Rectal smooth muscle tissue (tissue), 1 donor: ENCODE data around the gene CRYBG2.
"Not testable (repeated sequence)": the region's sequence is repeated elsewhere in the genome, so short reads cannot be mapped to it uniquely, and the experiment has no call there.

ENCODE experiments used
- H3K27ac ChIP-seq: one replicate; pipeline ENCODE4 v1.7.0; 2013; ENCODE audit warnings: low read depth, low read length, inconsistent platforms
- H3K27me3 ChIP-seq: one replicate; pipeline ENCODE4 v1.7.0; 2013; ENCODE audit warnings: low read length; ENCODE audit not compliant: control insufficient read depth, insufficient read depth
- H3K36me3 ChIP-seq: one replicate; pipeline ENCODE4 v1.7.0; 2013; ENCODE audit warnings: low read length; ENCODE audit not compliant: control insufficient read depth, insufficient read depth
- H3K4me1 ChIP-seq: one replicate; pipeline ENCODE4 v1.7.0; 2013; ENCODE audit warnings: low read length; ENCODE audit not compliant: control insufficient read depth, insufficient read depth
- H3K4me3 ChIP-seq: one replicate; pipeline ENCODE4 v1.7.0; 2013; ENCODE audit warnings: low read length
- H3K9ac ChIP-seq: one replicate; pipeline ENCODE4 v1.7.0; 2013; ENCODE audit warnings: low read length

CRYBG2 gene

DNA sequence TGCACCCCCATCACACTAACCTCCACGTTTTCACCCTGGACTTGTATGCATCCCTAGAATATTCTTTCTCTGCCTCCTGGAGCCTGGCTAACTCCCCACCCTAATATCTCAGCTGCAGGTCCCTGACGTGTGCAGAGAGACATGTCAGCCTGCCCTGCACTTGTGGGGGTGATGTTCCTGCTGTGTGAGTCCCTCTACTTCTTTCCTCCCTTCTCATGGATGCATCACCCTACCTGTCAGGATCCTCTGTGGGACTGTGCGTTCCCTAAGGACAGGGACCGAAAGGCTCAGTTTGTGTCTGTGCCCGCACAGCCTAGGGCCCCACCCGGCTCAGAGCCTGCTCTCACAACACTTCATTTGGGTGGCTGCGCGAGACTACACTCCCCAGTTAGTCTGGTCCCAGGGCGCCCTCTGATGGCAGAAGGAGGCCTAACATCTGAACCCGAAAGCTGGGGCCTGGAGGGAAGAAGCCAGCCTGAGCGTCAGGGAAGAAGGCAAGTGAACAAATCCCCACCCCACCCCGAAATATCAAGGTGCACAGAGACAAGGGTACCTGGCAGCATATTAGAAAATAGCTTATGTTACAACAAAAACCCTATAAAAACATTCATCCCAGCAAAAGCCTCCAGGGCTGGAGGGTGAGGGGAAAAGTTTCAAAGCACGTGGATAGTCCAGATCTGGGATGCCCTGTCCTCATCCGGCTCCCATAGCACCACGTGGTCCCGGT is 32.5 kb downstream of the CRYBG2 start:
- Histone ChIP-seq H3K4me3 (peak overlapping the region; percentile 54), H3K36me3 (no peaks in the 10 kb centered on the region), H3K9ac (no peak overlapping the region), H3K27me3 (peaks cover 10% of the 10 kb centered on the region), H3K27ac (no peak overlapping the region), H3K4me1 (peaks cover 2% of the 10 kb centered on the region)

DNA sequence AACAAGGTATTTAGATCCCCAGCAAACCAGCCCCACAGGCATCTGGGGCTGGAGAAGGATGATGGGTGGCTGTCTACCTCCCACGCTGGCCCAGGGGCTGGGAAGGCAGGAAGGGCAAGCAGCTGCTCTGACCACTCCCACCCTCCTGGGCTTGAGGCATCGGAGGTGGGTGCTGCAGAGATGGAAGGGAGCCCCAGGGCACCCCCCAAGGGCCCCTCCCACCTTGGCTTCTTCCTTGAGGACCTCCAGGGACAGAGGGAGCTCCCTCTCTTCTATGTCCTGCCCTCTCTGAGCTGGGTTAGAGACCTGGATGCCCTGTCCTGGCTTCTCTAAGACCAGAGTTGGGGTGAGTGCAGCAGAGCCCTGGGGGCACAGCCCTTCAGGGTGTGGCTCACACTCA is 33.0 kb downstream of the CRYBG2 start:
- Histone ChIP-seq H3K27me3 (peaks cover 10% of the 10 kb centered on the region), H3K27ac (no peak overlapping the region), H3K36me3 (no peaks in the 10 kb centered on the region), H3K9ac (no peak overlapping the region), H3K4me3 (peak overlapping the region; percentile 54), H3K4me1 (peaks cover 2% of the 10 kb centered on the region)

DNA sequence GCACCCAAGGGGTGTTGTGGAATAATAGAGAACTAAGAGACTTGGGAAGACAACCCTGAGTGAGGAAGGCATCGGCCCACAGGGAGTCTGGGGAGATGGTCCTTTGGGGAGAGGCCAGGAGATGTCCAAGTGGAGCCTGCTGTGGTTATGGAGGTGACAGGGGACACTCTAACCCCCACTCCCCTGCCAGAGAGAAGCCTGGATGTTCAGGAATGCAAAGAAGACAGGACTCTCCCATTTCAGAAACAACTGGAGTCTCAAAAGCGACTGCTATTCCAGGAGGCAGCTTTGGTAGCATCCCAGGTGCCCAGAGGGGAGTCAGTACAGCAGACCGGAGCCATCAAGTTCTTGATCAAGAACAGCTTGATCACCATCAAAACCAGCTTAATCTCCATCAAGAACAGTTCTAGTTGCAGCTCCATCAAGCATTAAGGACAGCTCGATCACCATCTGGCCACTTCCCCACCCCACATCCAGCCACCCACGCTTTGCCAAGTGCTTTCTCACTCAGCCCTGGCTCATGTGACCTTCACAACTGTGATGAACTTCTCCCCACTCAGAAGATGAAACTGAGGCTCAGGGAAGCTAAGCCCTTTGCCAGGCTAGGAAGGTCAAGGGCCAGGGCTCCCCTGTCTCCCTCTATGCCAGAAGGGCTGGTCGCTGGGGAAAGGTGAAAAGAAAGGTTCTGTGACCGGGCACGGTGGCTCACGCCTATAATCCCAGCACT is 35.4 kb downstream of the CRYBG2 start:
- no peak overlapping the region for H3K9ac ChIP-seq
- peak overlapping the region; percentile 55 for H3K4me3 ChIP-seq
- H3K27ac ChIP-seq: no peak overlapping the region
- no peaks in the 10 kb centered on the region for H3K36me3 ChIP-seq
- peaks cover 2% of the 10 kb centered on the region for H3K4me1 ChIP-seq
- peaks cover 10% of the 10 kb centered on the region for H3K27me3 ChIP-seq

DNA sequence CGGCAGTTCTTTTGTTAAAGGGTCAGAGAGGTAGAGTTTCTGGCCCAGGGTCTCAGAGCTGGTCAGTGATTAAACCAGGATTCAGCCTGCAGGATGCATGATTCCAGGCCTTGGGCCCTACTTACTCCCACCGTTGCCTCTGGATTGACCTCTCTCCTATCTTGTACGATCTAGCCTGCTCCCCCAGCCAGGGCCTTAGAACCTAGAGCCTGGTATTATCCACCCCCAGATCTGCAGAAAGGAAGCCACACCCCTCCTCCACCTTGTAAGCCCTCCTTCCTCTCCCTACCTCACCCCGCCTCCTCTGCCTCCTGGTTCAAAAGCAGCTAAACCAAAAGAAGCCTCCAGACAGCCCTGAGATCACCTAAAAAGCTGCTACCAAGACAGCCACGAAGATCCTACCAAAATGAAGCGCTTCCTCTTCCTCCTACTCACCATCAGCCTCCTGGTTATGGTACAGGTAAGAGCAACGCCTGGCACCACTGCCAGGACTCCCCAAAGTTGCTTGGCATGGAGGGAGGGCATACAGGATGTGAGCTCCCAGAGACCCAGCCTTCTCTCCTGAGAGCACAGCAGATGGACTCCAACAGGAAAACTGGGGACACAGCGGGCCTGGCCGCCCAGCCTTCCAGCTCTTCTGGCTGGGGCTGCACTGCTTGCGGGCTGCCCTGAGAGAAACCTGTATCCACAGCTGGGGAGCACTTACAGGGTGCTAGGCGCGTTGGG is 36.2 kb downstream of the CRYBG2 start, which contains the start of gene CD52:
Gene CD52, plus strand, starts transcription at position 347 of the 726 bp plus-strand sequence. Its CDS starts 60 bp downstream, at position 407.
- H3K4me3 ChIP-seq: peak within 1 kb of the TSS; percentile 55
- H3K27ac ChIP-seq: no peak within 1 kb of the TSS
- peaks cover 10% of the 10 kb centered on the region for H3K27me3 ChIP-seq
- peaks cover 2% of the 10 kb centered on the region for H3K4me1 ChIP-seq
- H3K9ac ChIP-seq: no peak within 1 kb of the TSS
- H3K36me3 ChIP-seq: no peaks in the 10 kb centered on the region

DNA sequence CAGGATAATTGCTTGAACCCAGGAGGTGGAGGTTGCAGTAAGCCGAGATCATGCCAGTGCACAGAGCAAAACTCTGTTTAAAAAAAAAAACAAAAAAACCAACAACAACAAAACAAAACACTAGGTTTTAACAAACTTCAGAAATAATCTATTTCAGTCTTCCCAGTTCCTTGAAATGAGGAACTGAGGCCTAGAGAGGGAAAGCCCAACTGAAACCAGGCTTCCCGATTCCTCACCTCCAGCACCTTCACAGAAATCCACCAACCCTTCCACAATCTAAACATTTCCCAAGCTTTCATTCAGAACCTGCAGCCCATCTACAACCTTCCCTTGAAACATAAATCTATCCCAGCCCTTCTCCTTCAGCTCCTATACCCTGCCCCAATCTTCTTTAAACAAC is 36.8 kb downstream of the CRYBG2 start:
- Histone ChIP-seq H3K27me3 (peaks cover 10% of the 10 kb centered on the region), H3K9ac (no peak overlapping the region), H3K36me3 (no peaks in the 10 kb centered on the region), H3K4me3 (no peak overlapping the region), H3K27ac (no peak overlapping the region), H3K4me1 (peaks cover 2% of the 10 kb centered on the region)

DNA sequence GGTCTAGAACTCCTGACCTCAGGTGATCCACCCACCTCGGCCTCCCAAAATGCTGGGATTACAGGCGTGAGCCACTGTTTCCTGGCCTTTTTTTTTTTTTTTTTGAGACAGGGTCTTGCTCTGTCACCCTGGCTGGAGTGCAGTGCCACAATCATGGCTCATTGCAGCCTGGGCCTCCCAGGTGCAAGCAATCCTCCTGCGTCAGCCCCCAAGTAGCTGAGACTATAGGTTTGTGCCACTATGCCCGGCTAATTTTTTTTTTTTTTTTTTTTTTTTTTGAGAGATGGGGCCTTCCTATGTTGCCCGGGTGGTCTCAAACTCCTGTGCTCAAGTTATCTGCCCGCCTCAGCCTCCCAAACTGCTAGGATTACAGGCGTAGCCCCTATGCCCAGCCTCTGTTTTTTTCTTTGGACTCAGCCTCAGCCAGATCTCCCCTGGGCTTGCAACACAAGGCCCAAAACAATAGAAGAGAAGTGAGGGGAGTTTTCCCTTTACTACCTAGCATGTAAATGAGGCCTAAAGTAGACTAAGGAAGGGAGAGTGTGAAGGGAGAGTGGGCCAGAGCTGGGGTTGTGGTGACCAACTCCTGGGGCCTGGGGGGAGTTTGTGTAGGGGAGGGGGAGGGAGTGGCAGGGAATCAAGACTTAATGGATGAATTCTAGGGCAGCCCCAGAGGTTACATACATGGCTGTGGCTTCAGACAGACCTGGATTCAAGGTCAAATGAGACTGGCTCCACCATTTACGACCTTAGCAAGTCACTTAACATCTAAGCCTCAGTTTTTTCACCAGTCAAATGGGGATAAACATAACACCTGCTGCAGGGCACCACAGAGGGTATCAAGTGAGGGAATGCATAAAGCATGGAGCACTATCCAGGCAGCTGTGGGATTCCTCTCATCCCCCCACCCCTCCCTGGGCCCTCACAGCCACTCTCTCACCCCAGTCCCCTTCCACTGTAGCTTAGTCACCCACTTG is 37.8 kb downstream of the CRYBG2 start:
- no peaks in the 10 kb centered on the region for H3K4me1 ChIP-seq
- no peaks in the 10 kb centered on the region for H3K36me3 ChIP-seq
- H3K27me3 ChIP-seq: peaks cover 10% of the 10 kb centered on the region
- no peak overlapping the region for H3K27ac ChIP-seq
- H3K4me3 ChIP-seq: no peak overlapping the region
- no peak overlapping the region for H3K9ac ChIP-seq

DNA sequence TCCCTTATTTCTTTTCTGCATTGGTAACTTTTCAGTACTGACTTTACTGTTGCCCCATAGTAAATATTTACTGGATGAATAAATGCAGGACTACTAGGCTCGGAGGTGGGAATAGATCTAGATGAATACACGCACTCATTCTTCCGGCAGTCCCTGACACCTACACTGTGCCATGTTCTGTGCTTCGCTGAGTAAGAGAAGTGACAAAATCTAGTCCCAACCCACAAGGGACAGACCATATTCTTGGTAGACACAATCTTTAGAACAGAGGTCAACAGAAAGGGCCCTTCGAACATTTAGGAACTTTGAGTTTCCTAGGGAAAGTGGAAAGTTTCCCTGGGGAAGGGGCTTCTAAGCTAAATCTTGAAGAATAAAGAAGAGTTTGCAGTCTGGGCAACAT is 39.4 kb downstream of the CRYBG2 start:
- Histone ChIP-seq H3K36me3 (no peaks in the 10 kb centered on the region), H3K4me1 (no peaks in the 10 kb centered on the region), H3K27ac (no peak overlapping the region), H3K9ac (no peak overlapping the region), H3K4me3 (no peak overlapping the region), H3K27me3 (no peaks in the 10 kb centered on the region)

DNA sequence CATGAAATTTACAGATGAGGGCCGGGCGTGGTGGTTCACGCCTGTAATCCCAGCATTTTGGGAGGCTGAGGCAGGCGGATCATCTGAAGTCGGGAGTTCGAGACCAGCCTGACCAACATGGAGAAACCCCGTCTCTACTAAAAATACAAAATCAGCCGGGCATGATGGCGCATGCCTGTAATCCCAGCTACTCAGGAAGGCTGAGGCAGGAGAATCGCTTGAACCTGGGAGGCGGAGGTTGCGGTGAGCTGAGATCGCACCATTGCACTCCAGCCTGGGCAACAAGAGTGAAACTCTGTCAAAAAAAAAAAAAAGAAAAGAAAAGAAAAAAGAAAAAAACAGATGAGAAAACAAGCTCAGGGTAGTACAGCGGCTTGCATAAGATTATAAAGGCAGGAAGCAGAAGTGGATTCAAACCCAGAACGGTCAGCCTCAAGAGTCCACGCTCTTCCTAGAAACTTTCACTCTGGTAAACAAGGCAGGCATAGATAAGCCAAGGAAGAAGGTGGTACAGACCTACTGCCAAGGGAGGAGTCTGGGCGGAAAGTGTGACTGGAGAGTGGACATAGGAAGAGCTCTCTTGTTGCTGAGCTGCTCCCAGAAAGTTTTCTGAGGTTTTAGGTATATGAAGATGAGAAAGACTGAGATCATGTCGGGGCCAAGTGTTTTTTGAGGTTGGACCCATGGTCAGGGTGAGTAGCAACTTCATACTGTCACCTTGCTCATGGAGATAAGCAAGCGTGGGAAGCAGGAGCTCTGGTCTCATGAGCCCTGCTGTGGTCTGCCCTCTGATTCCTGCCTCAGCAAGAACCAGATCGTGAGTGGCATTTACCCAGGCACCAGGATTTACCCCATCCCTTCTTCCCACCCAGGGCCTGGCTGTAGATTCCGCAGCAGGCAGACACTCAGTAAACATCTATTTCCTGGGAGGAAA is 45.7 kb downstream of the CRYBG2 start:
- not testable (repeated sequence) for H3K9ac ChIP-seq, H3K27ac ChIP-seq, H3K36me3 ChIP-seq, H3K4me3 ChIP-seq, H3K4me1 ChIP-seq, H3K27me3 ChIP-seq

DNA sequence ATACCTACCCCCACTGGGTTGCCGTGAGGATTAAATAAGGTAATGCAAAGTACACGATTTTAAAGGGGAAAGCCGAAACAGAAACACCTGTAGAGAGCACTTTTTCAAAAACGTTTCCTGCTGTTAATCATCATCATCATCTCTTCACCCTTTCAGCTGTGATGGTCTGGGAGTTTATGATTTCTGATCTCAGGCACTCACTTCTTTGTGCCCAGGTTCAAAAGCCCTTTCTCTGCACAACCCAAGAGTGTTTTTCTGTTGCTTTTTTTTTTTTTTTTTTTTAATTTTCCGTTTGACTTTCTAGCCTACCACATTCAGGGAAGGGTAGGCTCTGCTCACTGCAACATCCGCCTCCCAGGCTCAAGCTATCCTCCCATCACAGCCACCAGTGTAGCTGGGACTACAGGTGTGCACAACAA is 46.6 kb downstream of the CRYBG2 start:
- Histone ChIP-seq H3K4me1 (peaks cover 4% of the 10 kb centered on the region), H3K9ac (no peak overlapping the region), H3K36me3 (no peaks in the 10 kb centered on the region), H3K27ac (no peak overlapping the region), H3K4me3 (peak overlapping the region; percentile 81), H3K27me3 (no peaks in the 10 kb centered on the region)

DNA sequence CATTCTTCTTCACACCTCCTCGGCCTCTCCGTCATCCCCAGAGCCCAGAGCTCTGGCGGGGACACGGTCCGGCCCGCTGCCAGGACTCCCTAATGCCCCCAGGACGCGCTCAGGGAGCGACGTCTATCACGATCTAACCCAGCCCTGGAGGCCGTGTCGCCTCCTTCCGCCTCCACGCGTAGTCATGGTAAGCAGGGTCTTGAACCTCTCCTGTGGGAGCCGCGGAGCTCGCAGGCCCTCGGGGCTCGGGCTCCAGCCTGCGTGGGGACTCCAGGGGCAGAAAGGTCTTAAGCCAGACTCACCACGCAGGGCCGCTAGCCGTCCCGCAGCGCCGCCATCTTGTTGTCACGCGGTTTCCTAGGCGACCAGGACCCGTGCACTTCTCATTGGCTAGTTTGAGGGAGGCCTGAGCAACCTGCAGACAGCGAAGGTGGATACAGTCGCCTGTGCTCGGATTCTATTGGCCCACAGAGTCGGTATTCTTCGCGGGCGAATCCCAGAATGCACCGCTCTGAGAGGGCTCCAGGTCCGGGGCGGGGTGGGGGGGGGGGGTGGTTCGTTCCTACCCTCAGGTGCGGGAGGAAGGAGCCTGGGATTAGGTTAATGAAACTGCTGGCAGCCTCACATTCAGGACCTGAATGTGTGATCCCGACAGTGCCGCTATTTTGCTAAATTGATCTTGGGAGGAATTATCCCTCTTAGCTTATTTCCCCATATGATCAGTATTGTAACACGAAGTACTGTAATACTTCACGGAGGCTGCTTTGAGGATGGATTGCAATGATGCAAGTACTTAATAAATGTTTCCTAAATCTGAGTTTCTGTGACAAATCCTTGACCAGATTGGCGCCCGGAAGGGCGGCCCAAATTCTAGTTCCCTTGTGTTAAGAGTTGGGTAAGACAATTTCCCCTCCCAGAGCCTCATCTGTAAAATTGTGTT is 47.4 kb downstream of the CRYBG2 start, which contains the start of gene UBXN11:
Gene UBXN11, minus strand, starts transcription at position 347 of the 940 bp plus-strand sequence. CDS start 3,753 bp downstream, outside the sequence.
- H3K9ac ChIP-seq: no peak within 1 kb of the TSS
- H3K27me3 ChIP-seq: no peaks in the 10 kb centered on the region

More for the DNA sequence above, 47.4 kb downstream of the CRYBG2 start, which contains the start of gene UBXN11:
- H3K27ac ChIP-seq: no peak within 1 kb of the TSS
- H3K4me3 ChIP-seq: peak within 1 kb of the TSS; percentile 81
- H3K4me1 ChIP-seq: peaks cover 4% of the 10 kb centered on the region
- H3K36me3 ChIP-seq: no peaks in the 10 kb centered on the region
